Erythroblast (primary cell): ENCODE data around the gene CD58.

ENCODE experiments used
- GATA1 ChIP-seq: IDR thresholded peaks from 2 replicates; pipeline ENCODE4 v1.6.1; 2011; ENCODE audit warnings: low read depth, mild to moderate bottlenecking, control low read depth, low read length, moderate library complexity
- POLR2A ChIP-seq: IDR thresholded peaks from 2 replicates; pipeline ENCODE4 v1.6.1; 2011; ENCODE audit warnings: mild to moderate bottlenecking, low read length

- no peak for TF ChIP-seq GATA1
- no peak for TF ChIP-seq POLR2A
These were observed 88.9 kb downstream of the CD58 start for GRCh38 chr1:116481934-116482333.
